GM12874 (cell line): ENCODE data around the gene GNLY.

ENCODE experiments used
- CTCF ChIP-seq: IDR thresholded peaks from 2 replicates; pipeline ENCODE4 v1.5.1; 2011; ENCODE audit warnings: low read depth, mild to moderate bottlenecking, control low read depth, low read length, moderate library complexity; ENCODE audit not compliant: insufficient read depth

The GNLY gene

GRCh38 chr2:85703329-85703728 is 9.2 kb downstream of the GNLY start:
- no peak for TF ChIP-seq CTCF

GRCh38 chr2:85704038-85704437 is 9.9 kb downstream of the GNLY start:
- TF ChIP-seq CTCF, result no peak

GRCh38 chr2:85704800-85705679 is 10.9 kb downstream of the GNLY start:
- no peak for TF ChIP-seq CTCF

- TF ChIP-seq CTCF, result no peak
Observed at GRCh38 chr2:85705680-85706039, 11.5 kb downstream of the GNLY start.

GRCh38 chr2:85706063-85706462 is 11.9 kb downstream of the GNLY start:
- TF ChIP-seq CTCF, result no peak

- no peak for TF ChIP-seq CTCF
Observed at GRCh38 chr2:85706599-85707296, 12.6 kb downstream of the GNLY start.

- peak; percentile 63 for TF ChIP-seq CTCF
Observed at GRCh38 chr2:85707304-85707703, 13.1 kb downstream of the GNLY start.
